ENCODE data around the gene CNOT1.
A peak's percentile ranks its signal among the peaks of the same experiment; 100 is the strongest.

Gene CNOT1

GRCh38 chr16:58513874-58514273 is 115.8 kb downstream of the CNOT1 start:
- peaks cover 46% of the 10 kb centered on the region for H3K79me2 ChIP-seq (ENCODE audit: low read length)
- peaks cover 21% of the 10 kb centered on the region for H3F3A ChIP-seq (ENCODE audit: insufficient read depth, low read length)
- H3K9me2 ChIP-seq (replicated peaks; ENCODE audit: insufficient read depth, low read length) = no peaks in the 10 kb centered on the region
- H2AFZ ChIP-seq (ENCODE audit: low read length) = no peak overlapping the region
- H3K4me2 ChIP-seq (ENCODE audit: low read depth, low read length) = no peak overlapping the region
- H3K27me3 ChIP-seq (replicated peaks; ENCODE audit: insufficient read depth, low read length) = no peaks in the 10 kb centered on the region
- H3K4me1 ChIP-seq (ENCODE audit: low read length) = peaks cover 11% of the 10 kb centered on the region
- peaks cover 8% of the 10 kb centered on the region; the same call in 1 of the 2 replicates for H3K36me3 ChIP-seq (replicated peaks; ENCODE audit: insufficient read depth, low read length)
- no peak overlapping the region for H3K9ac ChIP-seq (ENCODE audit: low read length)
- no peak for DNase-seq
- no peak overlapping the region for H3K4me3 ChIP-seq (ENCODE audit: low read length)
- no peaks in the 10 kb centered on the region for H3K9me3 ChIP-seq (replicated peaks; ENCODE audit: insufficient read depth, low read length)
- no peak overlapping the region for H3K27ac ChIP-seq (ENCODE audit: low read length)
- peaks cover 10% of the 10 kb centered on the region for H4K20me1 ChIP-seq (ENCODE audit: insufficient read depth, low read length)
- TF ChIP-seq EZH2 (optimal IDR thresholded peaks at IDR 0.05; ENCODE audit: low read depth, low read length) = no peak
- no peak for TF ChIP-seq CTCF (IDR thresholded peaks at IDR 0.05; ENCODE audit: low read length)

- Histone ChIP-seq H3K9me3 (replicated peaks; ENCODE audit: insufficient read depth, low read length) (no peaks in the 10 kb centered on the region), H3K27me3 (replicated peaks; ENCODE audit: insufficient read depth, low read length) (no peaks in the 10 kb centered on the region), H3K4me2 (ENCODE audit: low read depth, low read length) (no peak overlapping the region), H3K9me2 (replicated peaks; ENCODE audit: insufficient read depth, low read length) (no peaks in the 10 kb centered on the region), H3K27ac (ENCODE audit: low read length) (no peak overlapping the region), H2AFZ (ENCODE audit: low read length) (no peak overlapping the region), H4K20me1 (ENCODE audit: insufficient read depth, low read length) (peaks cover 10% of the 10 kb centered on the region), H3K36me3 (replicated peaks; ENCODE audit: insufficient read depth, low read length) (no peaks in the 10 kb centered on the region), H3K4me3 (ENCODE audit: low read length) (no peak overlapping the region), H3K79me2 (ENCODE audit: low read length) (peaks cover 29% of the 10 kb centered on the region), H3K4me1 (ENCODE audit: low read length) (peaks cover 9% of the 10 kb centered on the region), H3F3A (ENCODE audit: insufficient read depth, low read length) (peaks cover 21% of the 10 kb centered on the region), H3K9ac (ENCODE audit: low read length) (no peak overlapping the region)
- TF ChIP-seq EZH2 (optimal IDR thresholded peaks at IDR 0.05; ENCODE audit: low read depth, low read length) (no peak), CTCF (IDR thresholded peaks at IDR 0.05; ENCODE audit: low read length) (peak; percentile 86)
- peak; percentile 69 for DNase-seq
These were observed 117.5 kb downstream of the CNOT1 start for GRCh38 chr16:58511933-58512815.

- peaks cover 18% of the 10 kb centered on the region for H3K79me2 ChIP-seq (ENCODE audit: low read length)
- no peaks in the 10 kb centered on the region for H3K4me1 ChIP-seq (ENCODE audit: low read length)
- DNase-seq = no peak
- no peaks in the 10 kb centered on the region for H3K9me3 ChIP-seq (replicated peaks; ENCODE audit: insufficient read depth, low read length)
- no peaks in the 10 kb centered on the region for H3K9me2 ChIP-seq (replicated peaks; ENCODE audit: insufficient read depth, low read length)
- TF ChIP-seq EZH2 (optimal IDR thresholded peaks at IDR 0.05; ENCODE audit: low read depth, low read length) = no peak
- TF ChIP-seq CTCF (IDR thresholded peaks at IDR 0.05; ENCODE audit: low read length) = no peak
- no peak for TF ChIP-seq EZH2phosphoT487 (IDR thresholded peaks at IDR 0.05; ENCODE audit: low read length)
- H3K9ac ChIP-seq (ENCODE audit: low read length) = no peak overlapping the region
- H3K4me2 ChIP-seq (ENCODE audit: low read depth, low read length) = no peak overlapping the region
- H4K20me1 ChIP-seq (ENCODE audit: insufficient read depth, low read length) = no peaks in the 10 kb centered on the region
- H3K27ac ChIP-seq (ENCODE audit: low read length) = no peak overlapping the region
- H3K36me3 ChIP-seq (replicated peaks; ENCODE audit: insufficient read depth, low read length) = no peaks in the 10 kb centered on the region
- H3K27me3 ChIP-seq (replicated peaks; ENCODE audit: insufficient read depth, low read length) = no peaks in the 10 kb centered on the region
- H3F3A ChIP-seq (ENCODE audit: insufficient read depth, low read length) = peaks cover 10% of the 10 kb centered on the region
- H2AFZ ChIP-seq (ENCODE audit: low read length) = no peak overlapping the region
- no peak overlapping the region for H3K4me3 ChIP-seq (ENCODE audit: low read length)
These were observed 118.6 kb downstream of the CNOT1 start for GRCh38 chr16:58510776-58511628.

Measured in MM.1S (cell line).